ENCODE results near the gene EPS15. TPM values are rescaled to one million over a fixed set of nuclear protein-coding genes. Genes with fewer than 3 reads are reported as not detected.
"Not testable (repeated sequence)": the region's sequence is repeated elsewhere in the genome, so short reads cannot be mapped to it uniquely, and the experiment has no call there.

EPS15 gene
- polyA plus RNA-seq, 1 donor from 2014 or later, result 70.2 TPM

DNA sequence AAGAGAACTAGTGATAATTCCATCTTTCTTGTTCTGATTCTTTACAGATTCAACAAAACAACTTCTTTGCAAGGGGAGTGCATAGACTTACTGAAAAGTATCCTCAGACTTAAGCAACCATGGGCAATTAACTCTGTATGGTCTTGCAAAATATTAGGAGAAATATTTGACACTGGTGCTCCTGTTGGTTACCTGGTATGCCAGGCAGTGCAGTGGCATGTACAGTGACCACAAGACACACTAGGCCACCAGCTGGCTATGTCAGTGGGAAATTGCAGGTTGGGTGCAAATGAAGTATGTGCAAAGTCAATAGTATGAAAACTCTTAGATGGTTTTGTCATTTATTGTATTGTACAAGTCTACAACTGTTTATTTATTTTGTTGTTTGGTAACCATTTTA is 34.5 kb downstream of the EPS15 start:
- peaks cover 8% of the 10 kb centered on the region for H3K36me3 Mint-ChIP-seq
- H3K27ac Mint-ChIP-seq, result no peak overlapping the region
- no peak overlapping the region for H3K4me3 Mint-ChIP-seq
- H3K27me3 Mint-ChIP-seq, result no peaks in the 10 kb centered on the region
- H3K9me3 Mint-ChIP-seq, result no peaks in the 10 kb centered on the region
- peaks cover 30 to 41% (median 34%) of the 10 kb centered on the region in 3 donors for H3K4me1 Mint-ChIP-seq

DNA sequence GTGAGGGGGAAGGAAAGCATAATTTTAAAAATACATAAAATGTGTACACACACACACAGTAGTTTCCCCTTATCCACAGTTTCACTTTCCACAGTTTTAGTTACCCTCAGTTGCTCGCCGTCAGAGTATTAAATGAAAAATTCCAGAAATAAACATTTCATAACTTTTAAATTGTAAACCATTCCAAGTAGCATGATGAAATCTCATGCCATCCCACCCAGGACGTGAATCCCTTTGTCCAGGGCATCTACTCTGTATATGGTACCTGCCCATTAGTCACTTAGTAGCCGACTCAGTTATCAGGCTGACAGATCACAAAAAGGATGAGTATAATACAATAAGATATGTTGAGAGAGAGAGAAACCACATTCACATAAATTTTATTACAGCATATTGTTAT is 36.2 kb downstream of the EPS15 start:
- no peak overlapping the region for H3K4me3 Mint-ChIP-seq
- peak overlapping the region in 1 of 3 donors; percentile 67 for H3K27ac Mint-ChIP-seq
- H3K4me1 Mint-ChIP-seq, result peaks cover 22 to 34% (median 24%) of the 10 kb centered on the region in 3 donors
- H3K36me3 Mint-ChIP-seq, result peaks cover 8% of the 10 kb centered on the region
- no peaks in the 10 kb centered on the region for H3K9me3 Mint-ChIP-seq
- H3K27me3 Mint-ChIP-seq, result no peaks in the 10 kb centered on the region

DNA sequence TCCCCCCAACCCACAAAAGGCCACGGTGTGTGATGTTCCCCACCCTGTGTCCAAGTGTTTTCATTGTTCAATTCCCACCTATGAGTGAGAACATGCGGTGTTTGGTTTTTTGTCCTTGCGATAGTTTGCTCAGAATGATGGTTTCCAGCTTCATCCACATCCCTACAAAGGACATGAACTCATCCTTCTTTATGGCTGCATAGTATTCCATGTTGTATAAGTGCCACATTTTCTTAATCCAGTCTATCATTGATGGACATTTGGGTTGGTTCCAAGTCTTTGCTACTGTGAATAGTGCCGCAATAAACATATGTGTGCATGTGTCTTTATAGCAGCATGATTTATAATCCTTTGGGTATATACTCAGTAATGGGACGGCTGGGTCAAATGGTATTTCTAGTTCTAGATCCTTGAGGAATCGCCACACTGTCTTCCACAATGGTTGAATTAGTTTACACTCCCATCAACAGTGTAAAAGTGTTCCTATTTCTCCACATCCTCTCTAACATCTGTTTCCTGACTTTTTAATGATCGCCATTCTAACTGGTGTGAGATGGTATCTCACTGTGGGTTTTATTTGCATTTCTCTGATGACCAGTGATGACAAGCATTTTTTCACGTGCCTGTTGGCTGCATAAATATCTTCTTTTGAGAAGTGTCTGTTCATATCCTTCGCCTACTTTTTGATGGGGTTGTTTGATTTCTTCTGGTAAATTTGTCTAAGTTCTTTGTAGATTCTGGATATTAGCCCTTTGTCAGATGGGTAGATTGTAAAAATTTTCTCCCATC is 44.0 kb downstream of the EPS15 start:
- peaks cover 12% of the 10 kb centered on the region for H3K36me3 Mint-ChIP-seq

DNA sequence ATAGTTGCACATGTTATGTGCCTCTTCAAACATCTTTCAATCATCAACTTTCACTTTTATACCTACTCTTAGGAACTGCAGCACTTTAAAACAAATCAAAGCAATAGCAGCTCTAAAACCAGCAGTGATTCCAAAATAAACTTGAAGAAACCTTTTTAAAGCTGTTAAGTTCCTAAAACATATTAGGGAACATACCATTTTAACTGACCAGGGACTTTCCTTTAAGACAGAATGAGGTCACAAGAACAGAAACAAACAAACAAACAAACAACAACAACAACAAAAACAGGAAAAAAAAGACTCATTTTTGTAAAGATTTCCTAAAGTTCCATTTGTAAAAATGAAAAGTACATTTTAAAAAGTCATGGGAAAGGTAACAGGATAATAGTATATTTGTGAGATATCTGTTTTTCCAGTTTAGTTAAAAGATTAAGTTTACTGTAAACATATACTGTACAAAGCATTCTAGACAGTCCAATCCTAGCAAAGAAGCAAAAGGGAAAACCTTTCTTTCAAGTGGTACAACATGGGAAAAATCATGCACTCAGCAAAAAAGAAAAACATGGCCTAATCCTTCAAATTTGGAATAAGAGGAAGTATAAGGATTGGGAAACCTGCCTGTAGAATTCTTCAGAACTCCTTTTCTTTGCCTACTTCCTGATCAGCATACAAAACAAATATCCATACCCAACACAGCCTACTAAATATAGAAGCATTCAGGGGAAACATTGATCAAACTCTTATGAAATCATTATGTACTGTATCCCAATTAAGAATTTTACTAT is 45.5 kb downstream of the EPS15 start:
- Mint-ChIP-seq H3K4me1 (peaks cover 13 to 24% (median 15%) of the 10 kb centered on the region in 3 donors), H3K36me3 (peaks cover 10% of the 10 kb centered on the region), H3K9me3 (peaks cover 0 to 4% (median 0%) of the 10 kb centered on the region in 3 donors), H3K4me3 (no peak overlapping the region), H3K27me3 (no peaks in the 10 kb centered on the region), H3K27ac (peak overlapping the region; percentile 3 to 67 (median 5))

More for the DNA sequence above, 44.0 kb downstream of the EPS15 start:
- H3K9me3 Mint-ChIP-seq, H3K27me3 Mint-ChIP-seq, H3K4me3 Mint-ChIP-seq: not testable (repeated sequence)
- Mint-ChIP-seq H3K27ac (peak overlapping the region in 1 of 3 donors; percentile 85), H3K4me1 (peaks cover 13 to 27% (median 15%) of the 10 kb centered on the region in 3 donors)

DNA sequence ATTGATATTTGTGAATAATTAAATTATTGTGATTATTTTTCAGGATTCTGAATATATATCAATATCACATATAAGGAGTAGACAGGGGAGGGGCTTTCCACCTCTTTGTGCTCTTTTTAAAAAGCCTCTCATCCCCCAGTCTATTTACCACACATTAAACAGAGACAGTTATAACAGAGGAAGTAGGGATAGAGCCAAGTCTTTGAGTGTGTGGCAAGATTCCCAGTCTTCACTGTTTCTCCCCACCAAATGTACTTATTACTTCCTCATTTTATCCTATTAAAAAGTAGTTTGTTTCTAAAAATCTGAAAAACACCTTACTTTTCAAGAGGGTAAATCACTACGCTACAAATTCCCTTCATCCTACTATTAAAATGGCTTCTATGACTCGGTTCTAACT is 46.7 kb downstream of the EPS15 start:
- Mint-ChIP-seq H3K27ac (peak overlapping the region in 1 of 3 donors; percentile 67), H3K4me1 (peaks cover 12 to 24% (median 15%) of the 10 kb centered on the region in 3 donors), H3K27me3 (no peaks in the 10 kb centered on the region), H3K4me3 (no peak overlapping the region), H3K9me3 (peaks cover 0 to 4% (median 0%) of the 10 kb centered on the region in 3 donors), H3K36me3 (peaks cover 10% of the 10 kb centered on the region)

DNA sequence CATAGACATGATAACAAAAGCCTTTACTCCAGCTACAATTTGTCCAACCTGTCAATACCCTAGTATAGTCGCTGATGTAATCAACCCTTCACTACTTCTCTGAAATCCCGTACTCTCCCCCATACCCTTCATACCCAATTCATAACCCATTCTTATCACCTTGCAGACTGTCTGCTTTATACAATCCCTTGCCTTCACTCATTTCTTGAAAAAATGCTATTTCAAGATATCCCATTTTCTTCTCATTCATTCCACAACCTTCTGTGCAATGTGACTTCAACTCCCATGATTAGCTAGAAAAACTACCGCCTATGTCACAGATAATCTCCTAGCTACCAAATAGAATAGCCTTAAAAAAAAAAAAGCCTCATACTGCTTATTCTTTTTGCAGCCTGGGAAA is 49.5 kb downstream of the EPS15 start:
- Mint-ChIP-seq H3K27me3 (no peaks in the 10 kb centered on the region), H3K36me3 (peaks cover 1% of the 10 kb centered on the region), H3K27ac (no peak overlapping the region), H3K4me3 (no peak overlapping the region), H3K4me1 (peaks cover 7 to 24% (median 15%) of the 10 kb centered on the region in 3 donors), H3K9me3 (no peaks in the 10 kb centered on the region)

DNA sequence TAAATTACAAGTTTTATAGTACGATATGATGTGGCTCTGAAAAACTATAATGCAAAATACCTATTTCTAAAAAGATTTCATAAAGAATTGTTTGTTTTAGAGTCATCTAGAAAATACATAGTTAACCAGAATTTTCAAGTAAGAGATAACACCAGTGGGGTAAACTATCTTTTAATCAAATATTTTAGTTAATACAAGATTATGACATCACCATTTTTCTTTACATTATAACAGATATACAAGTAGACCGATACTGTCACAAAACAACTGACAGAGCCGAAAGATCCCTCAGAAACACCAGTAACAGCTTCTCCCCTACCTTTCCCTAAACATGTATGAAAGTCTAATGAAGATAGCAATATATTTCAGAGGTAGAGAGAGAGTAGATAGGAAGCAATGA is 54.2 kb downstream of the EPS15 start:
- peaks cover 10% of the 10 kb centered on the region for H3K36me3 Mint-ChIP-seq
- H3K4me1 Mint-ChIP-seq, result peaks cover 0 to 6% (median 3%) of the 10 kb centered on the region in 3 donors
- no peak overlapping the region for H3K27ac Mint-ChIP-seq

DNA sequence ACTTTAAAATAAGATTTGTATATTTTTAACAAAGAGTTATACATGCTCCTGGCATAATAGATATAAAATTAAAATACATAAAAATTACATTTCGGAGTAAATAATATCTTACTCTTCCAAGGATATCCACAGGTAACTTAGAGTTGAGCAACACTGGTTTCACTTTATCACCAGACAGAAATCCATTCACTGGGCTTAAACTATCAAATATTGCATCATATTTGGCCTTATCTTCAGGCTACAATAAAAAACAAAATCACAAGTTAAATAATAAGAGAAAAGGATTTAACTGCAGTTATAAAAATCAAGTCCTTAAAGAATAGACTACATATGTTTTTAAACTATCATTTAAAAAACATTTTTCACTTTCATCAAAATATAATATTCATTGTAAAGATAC is 55.5 kb downstream of the EPS15 start:
- H3K36me3 Mint-ChIP-seq, result peaks cover 10% of the 10 kb centered on the region
- peaks cover 0 to 3% (median 3%) of the 10 kb centered on the region in 3 donors for H3K4me1 Mint-ChIP-seq

More for the DNA sequence above, 54.2 kb downstream of the EPS15 start:
- no peaks in the 10 kb centered on the region for H3K27me3 Mint-ChIP-seq
- no peaks in the 10 kb centered on the region for H3K9me3 Mint-ChIP-seq
- H3K4me3 Mint-ChIP-seq, result no peak overlapping the region

DNA sequence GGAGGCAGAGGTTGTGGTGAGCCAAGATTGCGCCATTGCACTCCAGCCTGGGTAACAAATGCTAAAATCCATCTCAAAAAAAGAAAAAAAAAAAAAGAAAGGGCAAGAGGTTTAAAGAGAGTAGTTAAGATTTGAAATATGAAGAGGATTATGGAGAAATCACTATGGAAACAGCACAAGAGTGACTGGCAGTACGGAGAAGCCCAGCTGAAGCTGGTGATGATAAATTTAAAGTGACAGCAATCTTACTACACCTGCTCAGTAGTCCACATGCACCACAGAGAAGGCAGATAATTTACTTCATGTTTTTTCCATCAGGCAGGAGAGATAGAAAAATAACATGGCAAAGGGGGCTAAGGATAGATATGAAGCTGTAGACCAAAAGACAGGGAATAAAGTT is 56.8 kb downstream of the EPS15 start:
- H3K36me3 Mint-ChIP-seq, H3K27me3 Mint-ChIP-seq: not testable (repeated sequence)

More for the DNA sequence above, 55.5 kb downstream of the EPS15 start:
- Mint-ChIP-seq H3K27ac (no peak overlapping the region), H3K9me3 (no peaks in the 10 kb centered on the region), H3K27me3 (no peaks in the 10 kb centered on the region), H3K4me3 (no peak overlapping the region)

DNA sequence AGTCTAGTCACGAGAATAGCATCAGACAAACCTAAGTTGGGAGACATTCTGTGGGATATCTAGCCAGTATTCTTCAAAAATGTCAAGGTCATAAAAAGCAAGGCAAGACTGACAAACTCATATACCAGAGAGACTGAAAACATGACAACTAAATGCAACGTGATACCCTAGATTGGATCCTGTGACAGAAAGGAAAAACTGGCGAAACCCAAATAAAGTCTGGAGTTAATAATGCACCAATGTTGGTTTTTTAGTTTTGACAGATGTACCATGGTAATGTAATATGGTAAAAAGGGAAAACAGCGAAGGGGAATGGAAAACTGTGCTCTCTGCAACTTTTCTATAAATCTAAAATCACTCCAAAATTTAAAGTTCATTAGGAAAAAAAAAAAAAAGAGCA is 64.5 kb downstream of the EPS15 start:
- Mint-ChIP-seq H3K36me3 (peaks cover 12% of the 10 kb centered on the region), H3K27me3 (no peaks in the 10 kb centered on the region), H3K4me3 (no peak overlapping the region), H3K4me1 (peaks cover 2 to 18% (median 3%) of the 10 kb centered on the region in 3 donors), H3K9me3 (no peaks in the 10 kb centered on the region), H3K27ac (no peak overlapping the region)

More for the DNA sequence above, 56.8 kb downstream of the EPS15 start:
- not testable (repeated sequence) for H3K4me3 Mint-ChIP-seq, H3K27ac Mint-ChIP-seq, H3K9me3 Mint-ChIP-seq, H3K4me1 Mint-ChIP-seq

DNA sequence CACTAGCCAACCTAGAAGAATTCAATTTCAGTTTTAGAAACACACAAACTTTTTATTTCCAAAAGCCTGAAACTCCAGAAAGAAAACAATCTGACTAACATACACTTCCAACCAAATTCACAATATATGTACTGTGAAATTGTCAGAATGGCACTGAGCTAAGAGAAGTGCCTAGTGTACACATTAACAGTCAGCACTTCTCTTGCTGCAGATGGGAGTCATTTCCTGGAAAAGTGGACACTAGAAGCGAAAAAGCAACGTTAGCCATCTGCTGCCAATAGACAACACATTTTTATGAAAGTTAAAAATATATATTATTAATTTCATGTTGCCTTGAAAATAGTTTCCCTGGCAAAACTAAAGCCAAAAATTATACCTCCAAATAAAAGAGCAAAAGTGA is 66.1 kb downstream of the EPS15 start:
- Mint-ChIP-seq H3K27ac (no peak overlapping the region), H3K27me3 (no peaks in the 10 kb centered on the region), H3K4me1 (peaks cover 4 to 29% (median 4%) of the 10 kb centered on the region in 3 donors), H3K9me3 (no peaks in the 10 kb centered on the region), H3K36me3 (peaks cover 14% of the 10 kb centered on the region), H3K4me3 (no peak overlapping the region)

DNA sequence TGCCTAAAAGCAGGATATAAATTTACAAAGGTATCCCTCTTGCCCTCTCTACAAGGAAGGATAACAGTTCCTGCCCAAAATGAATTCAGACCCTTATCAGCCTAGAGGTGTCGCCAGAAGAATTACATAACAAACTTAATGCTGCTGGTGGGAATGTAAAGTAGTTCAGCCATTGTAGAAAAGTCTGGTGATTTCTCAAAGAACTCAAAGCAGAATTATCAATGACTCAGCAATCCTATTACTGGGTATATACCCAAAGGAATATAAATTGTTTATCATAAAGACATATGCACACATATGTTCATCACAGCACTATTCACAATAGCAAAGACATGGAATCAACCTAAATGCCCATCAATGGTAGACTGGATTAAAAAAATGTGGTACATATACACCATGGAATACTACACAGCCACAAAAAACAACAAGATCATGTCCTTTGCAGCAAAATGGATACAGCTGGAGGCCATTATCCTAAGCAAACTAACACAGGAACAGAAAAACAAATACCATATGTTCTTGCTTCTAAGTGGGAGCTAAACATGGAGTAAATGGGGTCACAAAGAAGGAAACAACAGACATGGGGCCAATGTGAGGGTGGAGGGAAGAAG is 70.1 kb downstream of the EPS15 start:
- H3K27ac Mint-ChIP-seq, H3K27me3 Mint-ChIP-seq, H3K9me3 Mint-ChIP-seq, H3K4me3 Mint-ChIP-seq: not testable (repeated sequence)
- peaks cover 13% of the 10 kb centered on the region for H3K36me3 Mint-ChIP-seq
- H3K4me1 Mint-ChIP-seq, result peaks cover 6 to 40% (median 16%) of the 10 kb centered on the region in 3 donors

DNA sequence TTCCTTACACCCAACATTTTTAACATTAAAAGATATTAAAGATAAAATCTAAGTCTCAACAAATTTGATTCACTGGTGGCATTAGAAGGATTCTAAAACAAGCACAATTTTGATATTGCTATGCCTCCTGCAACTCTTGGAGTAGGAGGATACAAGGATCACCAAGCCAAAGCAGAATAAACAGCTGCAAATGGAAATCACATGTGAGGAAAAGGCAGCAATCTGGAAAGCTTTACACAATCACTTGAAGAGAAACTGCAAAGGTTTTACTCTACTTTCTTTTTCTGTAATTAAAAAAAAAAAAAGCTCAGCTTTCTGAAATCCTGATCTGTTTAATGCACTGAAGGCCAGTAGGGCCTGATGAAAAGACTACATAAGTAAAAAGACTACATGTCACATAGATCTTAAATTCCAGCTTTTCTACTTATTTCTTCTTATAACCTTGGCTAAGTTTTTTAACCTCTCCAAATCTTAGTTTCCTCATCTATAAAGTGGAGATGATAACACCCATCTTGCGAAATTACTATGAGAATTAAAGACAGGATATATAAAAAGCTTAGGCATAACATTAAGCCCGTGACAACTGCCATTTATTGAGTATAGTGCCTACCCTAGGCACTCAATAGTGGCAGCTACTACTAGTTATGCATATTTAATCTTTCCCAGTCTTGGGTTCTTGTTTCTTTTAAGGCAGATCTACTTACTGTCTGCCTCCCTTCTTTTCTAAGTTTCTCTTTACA is 73.5 kb downstream of the EPS15 start:
- Mint-ChIP-seq H3K4me1 (peaks cover 7 to 47% (median 19%) of the 10 kb centered on the region in 3 donors), H3K36me3 (peaks cover 10% of the 10 kb centered on the region), H3K9me3 (no peaks in the 10 kb centered on the region), H3K4me3 (no peak overlapping the region), H3K27me3 (no peaks in the 10 kb centered on the region), H3K27ac (no peak overlapping the region)

DNA sequence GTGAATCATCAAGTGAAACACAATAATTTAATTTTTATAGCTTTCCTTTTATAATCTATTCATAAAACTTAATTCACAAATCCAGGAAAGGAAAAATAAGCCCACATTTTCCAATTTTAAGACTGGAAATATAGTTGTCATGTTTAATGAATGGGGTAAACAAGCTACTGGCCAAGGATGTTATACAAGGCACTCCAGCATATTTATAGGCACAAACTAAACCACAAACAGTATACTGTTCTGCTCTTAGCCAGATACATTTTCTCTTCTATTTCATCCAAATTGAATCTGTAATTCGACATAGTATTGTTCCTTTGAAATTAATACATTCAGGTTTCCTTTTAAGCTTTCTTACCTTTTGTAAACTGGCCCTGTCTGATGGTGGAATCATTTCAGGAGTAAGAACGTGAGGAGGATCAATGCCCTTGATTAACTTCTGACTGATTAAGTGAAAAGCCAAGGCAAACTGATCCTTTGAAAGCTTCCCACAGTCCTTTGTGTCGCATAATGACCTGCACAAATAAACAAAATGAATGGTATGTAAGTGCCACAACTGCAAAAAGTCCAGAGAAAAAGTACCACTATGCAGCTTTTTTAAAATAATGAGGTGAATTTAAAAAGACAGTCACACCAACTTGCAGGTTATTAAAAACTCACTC is 74.4 kb downstream of the EPS15 start:
- Mint-ChIP-seq H3K4me1 (peaks cover 8 to 38% (median 18%) of the 10 kb centered on the region in 3 donors), H3K36me3 (peaks cover 7% of the 10 kb centered on the region), H3K27me3 (no peaks in the 10 kb centered on the region), H3K4me3 (no peak overlapping the region), H3K27ac (no peak overlapping the region), H3K9me3 (no peaks in the 10 kb centered on the region)
